IPS DF 4.7 (cell line): ENCODE data around the gene DENND6B.
"Not testable (repeated sequence)": the region's sequence is repeated elsewhere in the genome, so short reads cannot be mapped to it uniquely, and the experiment has no call there.

Experiments
- DNase-seq: peaks from one replicate; pipeline ENCODE4 v3.0.0-alpha.2; 2013; ENCODE audit warnings: low spot score; ENCODE audit errors: extremely low read depth

DENND6B gene

GRCh38 chr22:50326956-50327710, at the start of gene DENND6B:
Gene DENND6B, minus strand, starts transcription at chr22:50327012. Its CDS starts 24 bp downstream, at chr22:50326988.
- DNase-seq, result no peak

GRCh38 chr22:50376085-50376651, 49.4 kb upstream of the DENND6B start:
- DNase-seq, result no peak

- DNase-seq, result no peak
These were observed 44.4 kb upstream of the DENND6B start for GRCh38 chr22:50371101-50371648.

GRCh38 chr22:50367778-50368500, 41.1 kb upstream of the DENND6B start:
- DNase-seq, result no peak

- not testable (repeated sequence) for DNase-seq
These were observed 37.0 kb upstream of the DENND6B start for GRCh38 chr22:50363803-50364194.

GRCh38 chr22:50363166-50363802, 36.5 kb upstream of the DENND6B start:
- no peak for DNase-seq

- no peak for DNase-seq
These were observed 34.9 kb upstream of the DENND6B start for GRCh38 chr22:50361688-50362087.

- no peak for DNase-seq
These were observed 34.4 kb upstream of the DENND6B start for GRCh38 chr22:50361222-50361621.

GRCh38 chr22:50360578-50360977, 33.8 kb upstream of the DENND6B start:
- no peak for DNase-seq

- no peak for DNase-seq
These were observed 30.9 kb upstream of the DENND6B start for GRCh38 chr22:50357756-50358155.

- DNase-seq, result no peak
These were observed 30.4 kb upstream of the DENND6B start for GRCh38 chr22:50357222-50357621.

- DNase-seq, result no peak
These were observed 29.4 kb upstream of the DENND6B start for GRCh38 chr22:50356186-50356585.

GRCh38 chr22:50348058-50348457, 21.2 kb upstream of the DENND6B start:
- DNase-seq, result no peak

- no peak for DNase-seq
These were observed 20.3 kb upstream of the DENND6B start for GRCh38 chr22:50347157-50347556.

GRCh38 chr22:50346470-50346869, 19.7 kb upstream of the DENND6B start:
- no peak for DNase-seq

- DNase-seq, result no peak
These were observed 16.7 kb upstream of the DENND6B start for GRCh38 chr22:50343541-50343935.

GRCh38 chr22:50342651-50343540, 16.1 kb upstream of the DENND6B start, which contains the start of gene PPP6R2:
Gene PPP6R2, plus strand, starts transcription at chr22:50343327. Its CDS starts 50,582 bp downstream, at chr22:50393909.
- DNase-seq, result no peak

GRCh38 chr22:50341977-50342650, 15.3 kb upstream of the DENND6B start:
- no peak for DNase-seq

GRCh38 chr22:50339945-50340879, 13.4 kb upstream of the DENND6B start:
- no peak for DNase-seq
